MG63 (cell line): ENCODE data around the gene ERCC2. TPM values are rescaled to one million over a fixed set of nuclear protein-coding genes. Genes with fewer than 3 reads are reported as not detected.
A peak's percentile ranks its signal among the peaks of the same experiment; 100 is the strongest.

Experiments
- DNase-seq: peaks from one replicate; pipeline ENCODE4 v3.0.0-alpha.2; 2020
- H3K27me3 ChIP-seq: fragments of 250-450 bp; sonication (Bioruptor Pico); 2 replicates; pipeline ENCODE4 v1.5.1; 2020; ENCODE audit warnings: mild to moderate bottlenecking, moderate library complexity
- H3K36me3 ChIP-seq: fragments of 250-450 bp; sonication (Bioruptor Pico); 2 replicates; pipeline ENCODE4 v1.5.1; 2020; ENCODE audit warnings: mild to moderate bottlenecking, moderate library complexity
- H3K4me3 ChIP-seq: fragments of 250-450 bp; sonication (Bioruptor Pico); 2 replicates; pipeline ENCODE4 v1.5.1; 2020; ENCODE audit warnings: mild to moderate bottlenecking, moderate library complexity
- H3K9me3 ChIP-seq: fragments of 250-450 bp; sonication (Bioruptor Pico); 2 replicates; pipeline ENCODE4 v1.5.1; 2020; ENCODE audit warnings: mild to moderate bottlenecking, moderate library complexity
- total RNA-seq: library from RNA; depleted of rRNA; stranded (reverse); fragments of >200 nt; shearing (Covaris generic); gene quantifications from 2 replicates; pipeline ENCODE4 v1.2.3, GENCODE V29; 2014; ENCODE audit warnings: low replicate concordance

The ERCC2 gene
- total RNA-seq, 1 experiment from 2014 or later: 71.9 TPM

DNA sequence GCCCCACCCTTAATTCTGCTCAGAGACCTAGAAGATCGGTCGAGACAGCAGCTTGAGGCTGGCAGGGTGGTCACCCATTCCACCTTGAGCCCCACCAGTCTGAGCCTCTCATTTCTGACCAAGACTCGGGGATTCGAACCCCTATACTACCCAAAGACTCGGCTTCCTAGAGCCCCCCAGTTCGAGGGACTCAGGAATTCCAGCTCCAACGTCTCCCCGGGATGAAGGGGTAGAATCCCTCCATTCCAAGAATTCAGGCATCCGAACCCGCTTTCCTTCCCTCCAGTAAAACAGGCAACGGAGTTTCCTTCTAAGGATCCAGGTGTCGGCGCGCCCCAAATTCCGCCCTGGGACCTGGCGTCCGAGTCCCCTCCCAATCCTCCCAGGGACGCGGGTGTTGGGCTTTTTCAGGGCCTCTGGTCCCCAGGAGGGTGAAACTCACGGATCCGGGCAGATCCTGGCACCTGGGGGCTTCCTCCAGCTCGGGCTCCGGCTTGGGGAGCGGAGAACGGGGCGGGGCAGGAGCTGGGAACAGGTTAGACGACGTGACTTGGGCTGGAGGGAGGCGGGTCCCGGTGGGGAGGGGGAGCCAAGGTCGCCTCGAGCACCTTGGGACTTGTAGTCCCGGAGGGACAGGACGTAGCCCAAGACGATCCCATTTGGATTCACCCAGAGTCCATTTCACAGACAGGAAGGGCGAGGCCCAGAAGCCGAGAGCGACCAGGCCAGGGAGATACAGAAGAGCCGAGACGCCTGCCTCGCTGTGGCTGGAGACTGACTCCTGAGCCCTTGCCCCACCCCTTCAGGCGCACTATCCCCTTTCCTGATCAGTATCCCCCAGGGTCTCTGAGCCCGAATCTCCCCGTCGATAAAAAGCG, 34.4 kb upstream of the ERCC2 start, which contains the start of gene PPP1R13L:
PPP1R13L (minus strand) TSS at position 513 of the 878 bp plus-strand sequence. CDS start 6,751 bp downstream, outside the sequence.
- Histone ChIP-seq H3K36me3 (peaks cover 20% of the 10 kb centered on the region), H3K9me3 (no peaks in the 10 kb centered on the region), H3K27me3 (no peaks in the 10 kb centered on the region), H3K4me3 (peak within 1 kb of the TSS; percentile 91)
- peak; percentile 79 for DNase-seq

DNA sequence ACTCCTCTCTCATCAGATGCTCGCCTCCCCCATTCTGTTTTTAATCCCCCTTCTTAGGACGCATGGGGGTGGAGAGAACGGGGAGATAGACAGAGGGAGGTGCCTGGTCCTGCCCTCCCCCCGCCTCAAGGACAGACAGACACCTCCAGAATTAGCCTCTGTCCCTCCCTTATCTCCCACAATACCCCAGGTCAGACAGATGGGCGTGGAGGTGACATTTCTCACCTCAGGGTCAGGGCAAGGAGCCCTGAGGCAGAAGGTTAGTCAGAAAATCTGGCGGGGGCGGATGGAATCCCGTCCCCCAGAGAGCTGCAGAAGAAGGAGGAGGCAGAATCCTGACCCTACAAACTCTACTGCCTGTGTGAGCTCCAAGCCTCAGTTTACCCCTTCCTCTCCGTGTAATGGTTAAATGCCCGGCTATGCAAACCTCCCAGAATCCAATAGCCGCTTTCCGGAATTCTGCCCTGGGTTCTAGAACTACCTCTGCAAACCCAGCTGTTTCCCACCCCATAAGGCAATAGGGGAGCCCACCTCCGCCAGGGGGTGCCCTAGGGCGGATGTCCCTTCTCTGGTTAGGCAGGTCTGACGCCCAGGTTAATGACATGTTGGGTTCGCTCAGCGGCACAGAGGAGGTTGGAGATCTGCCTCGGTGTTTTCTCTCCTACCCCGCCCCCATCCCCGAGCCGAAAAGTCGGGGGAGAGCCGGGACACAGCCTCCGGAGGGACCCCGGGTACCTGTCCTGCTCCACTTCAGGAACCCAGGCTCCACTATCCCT, 33.6 kb upstream of the ERCC2 start:
- Histone ChIP-seq H3K27me3 (no peaks in the 10 kb centered on the region), H3K9me3 (no peaks in the 10 kb centered on the region), H3K4me3 (peak overlapping the region; percentile 91), H3K36me3 (peaks cover 23% of the 10 kb centered on the region)
- DNase-seq: peak; percentile 43

- Histone ChIP-seq H3K4me3 (no peak overlapping the region), H3K36me3 (peaks cover 16% of the 10 kb centered on the region), H3K9me3 (no peaks in the 10 kb centered on the region), H3K27me3 (no peaks in the 10 kb centered on the region)
- no peak for DNase-seq
Measured at GRCh38 chr19:45403272-45403671, 32.9 kb upstream of the ERCC2 start.

DNA sequence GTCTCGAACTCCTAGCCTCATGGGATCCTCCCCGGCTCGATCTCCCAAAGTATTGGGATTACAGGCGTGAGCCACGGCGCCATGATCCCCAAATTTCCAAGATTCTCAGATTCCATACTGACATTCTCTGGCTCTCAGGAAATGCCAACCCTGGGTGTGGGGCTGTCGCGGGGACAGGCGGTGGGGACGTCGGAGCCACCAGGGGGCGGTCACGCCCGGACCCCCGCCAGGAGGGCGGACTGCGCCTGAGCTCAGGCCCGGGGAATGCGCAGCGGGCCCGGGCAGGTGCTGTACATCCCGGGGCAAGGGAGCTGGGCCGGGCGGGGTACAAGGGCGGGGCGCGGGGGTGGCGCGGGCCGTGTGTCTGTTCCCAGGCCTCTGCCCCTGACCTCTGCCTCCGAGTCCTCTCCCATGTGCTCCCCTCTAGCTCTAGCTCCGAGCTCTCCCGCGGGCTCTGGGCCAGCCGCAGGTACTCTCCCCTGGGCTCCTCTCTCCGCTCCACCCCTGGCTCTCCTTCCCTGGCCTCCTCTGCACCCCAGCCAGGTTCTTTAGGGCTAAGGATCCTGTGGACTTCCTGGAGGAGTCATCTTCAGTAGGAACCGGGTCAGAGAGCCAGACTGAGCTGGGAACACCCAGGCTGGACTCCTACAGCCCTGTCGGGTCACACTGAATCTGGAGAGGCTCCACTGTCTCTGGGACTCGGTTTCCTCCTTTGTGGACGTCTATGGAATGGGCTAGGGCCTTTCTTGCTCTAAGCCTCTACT, 32.1 kb upstream of the ERCC2 start:
- H3K36me3 ChIP-seq: peaks cover 17% of the 10 kb centered on the region
- no peak for DNase-seq
- H3K4me3 ChIP-seq: no peak overlapping the region
- no peaks in the 10 kb centered on the region for H3K27me3 ChIP-seq
- no peaks in the 10 kb centered on the region for H3K9me3 ChIP-seq

- Histone ChIP-seq H3K9me3 (no peaks in the 10 kb centered on the region), H3K27me3 (no peaks in the 10 kb centered on the region), H3K4me3 (no peak overlapping the region), H3K36me3 (peaks cover 16% of the 10 kb centered on the region)
- DNase-seq: no peak
Measured at GRCh38 chr19:45401815-45402214, 31.4 kb upstream of the ERCC2 start.

DNA sequence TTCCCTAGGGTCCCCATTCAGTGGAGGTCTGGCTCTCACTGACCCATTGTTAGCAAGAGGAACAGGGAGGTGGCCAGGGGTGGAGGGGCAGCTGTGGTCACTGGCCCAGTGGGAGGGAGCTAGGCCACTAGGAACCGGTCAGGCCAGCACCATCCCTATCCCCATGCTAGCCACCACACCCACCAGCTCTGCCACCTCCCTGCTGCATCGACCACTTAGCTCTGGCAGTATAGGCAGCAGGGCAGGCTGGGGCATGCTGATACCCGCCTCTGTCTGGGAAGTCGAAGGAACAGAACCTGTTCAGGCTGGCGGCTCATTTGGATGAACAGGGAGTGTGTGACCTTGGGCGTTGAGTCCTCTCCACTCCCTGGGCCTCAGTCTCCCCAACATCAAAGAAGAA, 29.8 kb upstream of the ERCC2 start:
- Histone ChIP-seq H3K4me3 (no peak overlapping the region), H3K27me3 (no peaks in the 10 kb centered on the region), H3K36me3 (peaks cover 16% of the 10 kb centered on the region), H3K9me3 (no peaks in the 10 kb centered on the region)
- DNase-seq: no peak

GRCh38 chr19:45395821-45396617, 25.6 kb upstream of the ERCC2 start:
- DNase-seq: no peak
- H3K36me3 ChIP-seq: peaks cover 19% of the 10 kb centered on the region
- no peaks in the 10 kb centered on the region for H3K9me3 ChIP-seq
- H3K4me3 ChIP-seq: no peak overlapping the region
- no peaks in the 10 kb centered on the region for H3K27me3 ChIP-seq

DNA sequence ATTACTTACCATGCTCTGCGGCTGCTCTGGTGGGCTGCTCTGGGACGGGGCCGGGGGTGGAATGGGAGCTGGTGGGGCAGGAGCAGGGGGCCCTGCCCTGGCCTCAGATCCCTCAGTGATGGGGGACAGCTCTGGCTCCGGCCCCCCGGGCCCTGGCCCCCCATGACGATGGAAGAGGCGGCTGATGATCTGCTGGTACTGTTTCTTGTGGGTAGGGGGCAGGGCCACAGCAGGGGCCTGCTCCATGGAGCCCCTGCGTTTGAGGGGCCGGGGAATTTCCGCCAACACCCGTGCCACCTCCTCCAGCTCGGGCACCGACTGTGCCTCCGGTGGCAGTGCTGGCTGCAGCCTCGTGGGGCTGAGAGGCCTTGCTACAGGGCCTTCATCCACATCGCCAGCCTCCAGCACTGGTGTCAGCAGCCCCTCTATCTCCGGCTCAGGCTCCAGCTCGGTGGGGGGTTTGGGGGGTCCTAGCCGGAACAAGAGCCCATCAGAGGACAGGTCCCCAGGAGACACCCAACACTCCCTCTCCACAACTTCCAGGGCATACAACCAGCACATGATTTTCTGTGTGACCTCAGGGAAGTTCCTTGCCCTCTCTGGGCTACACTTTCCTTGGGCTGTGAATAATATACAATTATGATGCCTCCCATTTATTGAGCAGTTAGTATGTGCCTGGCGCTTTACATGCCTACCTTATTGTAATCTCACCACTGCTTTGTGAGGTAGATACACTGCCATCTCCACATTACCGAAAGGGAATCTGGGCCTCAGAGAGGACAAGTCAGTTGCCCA, 21.7 kb upstream of the ERCC2 start:
- DNase-seq: no peak
- Histone ChIP-seq H3K27me3 (no peaks in the 10 kb centered on the region), H3K36me3 (peaks cover 10% of the 10 kb centered on the region), H3K9me3 (no peaks in the 10 kb centered on the region), H3K4me3 (no peak overlapping the region)

GRCh38 chr19:45391346-45391745, 21.0 kb upstream of the ERCC2 start:
- H3K36me3 ChIP-seq: peaks cover 10% of the 10 kb centered on the region
- DNase-seq: no peak
- no peak overlapping the region for H3K4me3 ChIP-seq
- no peaks in the 10 kb centered on the region for H3K9me3 ChIP-seq
- H3K27me3 ChIP-seq: no peaks in the 10 kb centered on the region

- H3K27me3 ChIP-seq: no peaks in the 10 kb centered on the region
- no peak for DNase-seq
- H3K9me3 ChIP-seq: no peaks in the 10 kb centered on the region
- H3K4me3 ChIP-seq: no peak overlapping the region
- no peaks in the 10 kb centered on the region for H3K36me3 ChIP-seq
Measured at GRCh38 chr19:45385392-45386221, 15.2 kb upstream of the ERCC2 start.

DNA sequence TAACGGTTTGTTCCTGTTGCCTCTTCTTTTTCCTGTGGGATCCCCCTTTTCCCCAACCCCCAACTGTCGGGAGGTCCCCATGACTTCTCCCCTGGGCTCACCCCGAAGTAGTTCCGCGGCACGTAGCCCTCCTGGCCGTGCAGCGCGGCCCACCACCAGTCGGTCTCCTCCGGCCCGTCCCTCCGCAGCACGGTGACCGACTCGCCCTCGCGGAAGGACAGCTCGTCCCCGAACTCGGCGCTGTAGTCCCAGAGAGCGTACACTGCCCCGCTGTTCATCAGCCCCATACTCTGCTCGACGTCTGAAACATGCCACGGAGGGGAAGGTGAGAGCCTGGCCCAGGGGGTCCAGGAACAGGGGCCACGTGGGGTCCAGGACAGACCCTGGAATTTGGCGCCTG, 12.1 kb upstream of the ERCC2 start:
- DNase-seq: no peak
- H3K36me3 ChIP-seq: peaks cover 4% of the 10 kb centered on the region; the same call in 1 of the 2 replicates

GRCh38 chr19:45380107-45380506, 9.7 kb upstream of the ERCC2 start:
- Histone ChIP-seq H3K4me3 (no peak overlapping the region), H3K36me3 (peaks cover 4% of the 10 kb centered on the region; the same call in 1 of the 2 replicates), H3K27me3 (no peaks in the 10 kb centered on the region), H3K9me3 (peaks cover 11% of the 10 kb centered on the region; the same call in 1 of the 2 replicates)
- DNase-seq: no peak

More for the DNA sequence above, 12.1 kb upstream of the ERCC2 start:
- Histone ChIP-seq H3K9me3 (peaks cover 3% of the 10 kb centered on the region; the same call in 1 of the 2 replicates), H3K27me3 (no peaks in the 10 kb centered on the region), H3K4me3 (no peak overlapping the region)

- no peak overlapping the region for H3K4me3 ChIP-seq
Measured at GRCh38 chr19:45376045-45376724, 5.8 kb upstream of the ERCC2 start.

DNA sequence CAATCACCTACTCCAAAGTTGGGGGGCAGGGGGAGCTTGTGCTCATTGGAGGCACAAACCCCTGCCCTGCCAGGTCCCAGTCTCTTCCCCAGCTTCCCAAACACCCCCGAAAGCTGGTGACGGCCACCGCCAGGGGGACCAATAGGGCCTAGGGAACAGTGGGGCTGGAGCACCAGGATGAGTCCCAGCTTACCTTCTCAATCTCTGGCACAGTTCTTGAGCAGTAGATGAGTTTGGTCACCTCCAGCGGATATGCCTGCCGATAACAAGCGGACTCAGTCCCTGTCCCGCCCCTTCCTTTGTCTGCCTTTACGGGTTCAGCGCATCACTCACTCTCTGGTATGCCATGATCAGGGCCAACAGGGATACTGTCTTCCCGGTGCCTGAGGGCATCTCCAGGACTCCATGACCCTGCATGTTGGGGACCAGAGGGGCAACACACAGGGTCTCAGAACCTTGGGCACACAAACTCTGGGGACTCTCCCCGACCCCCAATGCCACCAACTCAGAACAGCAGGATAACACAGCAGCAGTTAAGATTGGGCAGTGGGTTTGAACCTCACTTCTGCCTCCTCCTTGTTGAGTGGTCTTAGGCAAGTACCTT, 1.5 kb downstream of the ERCC2 start:
- Histone ChIP-seq H3K27me3 (no peaks in the 10 kb centered on the region), H3K36me3 (peaks cover 43% of the 10 kb centered on the region), H3K9me3 (no peaks in the 10 kb centered on the region), H3K4me3 (peak overlapping the region; percentile 76)
- no peak for DNase-seq

More at GRCh38 chr19:45376045-45376724, 5.8 kb upstream of the ERCC2 start:
- peak; percentile 89 for DNase-seq
- Histone ChIP-seq H3K9me3 (peaks cover 11% of the 10 kb centered on the region; the same call in 1 of the 2 replicates), H3K36me3 (peaks cover 4% of the 10 kb centered on the region; the same call in 1 of the 2 replicates), H3K27me3 (no peaks in the 10 kb centered on the region)
